Testis (tissue), 2 donors: ENCODE data around the gene PCBP3.

Source experiments
- POLR2A ChIP-seq: fragments of 450-650 bp; IDR thresholded peaks from one replicate; pipeline ENCODE4 v1.6.1; 2017; ENCODE audit warnings: antibody characterized with exemption, mild to moderate bottlenecking, moderate library complexity
- TF ChIP-seq, protein P1 (sequence below), 3 experiments: fragments of 450-650 bp in 2 of 3; fragments of 200-600 bp in 1 of 3; sonication (generic) in 1 of 3; IDR thresholded peaks; one replicate each; pipeline ENCODE4 v1.5.1; 2016 to 2019; ENCODE audit warnings: antibody characterized with exemption in 3 of 3, mild to moderate bottlenecking in 2 of 3, moderate library complexity in 1 of 3

DNA sequence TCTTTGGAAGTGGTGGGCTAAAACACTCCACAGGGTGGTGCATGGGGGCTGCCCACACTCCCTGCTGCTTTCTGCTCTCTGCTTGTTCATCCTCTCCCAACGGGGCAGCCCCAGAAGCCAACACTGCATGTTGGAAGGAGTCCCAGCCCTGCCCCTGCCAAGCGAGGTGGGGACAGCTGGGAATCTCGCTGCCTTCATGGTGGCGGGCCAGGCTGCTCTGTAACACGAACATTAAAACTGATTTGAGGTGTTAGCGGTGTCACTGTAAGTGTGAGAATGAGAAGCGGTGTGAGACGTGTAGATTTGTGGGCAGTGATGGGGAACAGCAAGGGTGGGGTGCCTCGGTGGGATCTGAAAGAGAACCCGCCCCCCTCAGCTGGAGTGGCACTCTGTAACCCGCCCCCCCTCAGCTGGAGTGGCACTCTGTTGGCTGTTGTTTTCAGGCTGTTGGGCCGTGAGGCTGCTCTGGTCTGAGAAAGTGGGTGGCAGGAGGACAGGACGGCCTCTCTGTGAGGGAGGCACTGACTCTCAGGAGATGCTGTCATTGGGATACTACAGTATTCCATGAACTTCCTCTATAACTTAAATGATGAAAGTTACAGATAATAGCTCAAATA, 80.9 kb downstream of the PCBP3 start:
- TF ChIP-seq, protein P1, sequence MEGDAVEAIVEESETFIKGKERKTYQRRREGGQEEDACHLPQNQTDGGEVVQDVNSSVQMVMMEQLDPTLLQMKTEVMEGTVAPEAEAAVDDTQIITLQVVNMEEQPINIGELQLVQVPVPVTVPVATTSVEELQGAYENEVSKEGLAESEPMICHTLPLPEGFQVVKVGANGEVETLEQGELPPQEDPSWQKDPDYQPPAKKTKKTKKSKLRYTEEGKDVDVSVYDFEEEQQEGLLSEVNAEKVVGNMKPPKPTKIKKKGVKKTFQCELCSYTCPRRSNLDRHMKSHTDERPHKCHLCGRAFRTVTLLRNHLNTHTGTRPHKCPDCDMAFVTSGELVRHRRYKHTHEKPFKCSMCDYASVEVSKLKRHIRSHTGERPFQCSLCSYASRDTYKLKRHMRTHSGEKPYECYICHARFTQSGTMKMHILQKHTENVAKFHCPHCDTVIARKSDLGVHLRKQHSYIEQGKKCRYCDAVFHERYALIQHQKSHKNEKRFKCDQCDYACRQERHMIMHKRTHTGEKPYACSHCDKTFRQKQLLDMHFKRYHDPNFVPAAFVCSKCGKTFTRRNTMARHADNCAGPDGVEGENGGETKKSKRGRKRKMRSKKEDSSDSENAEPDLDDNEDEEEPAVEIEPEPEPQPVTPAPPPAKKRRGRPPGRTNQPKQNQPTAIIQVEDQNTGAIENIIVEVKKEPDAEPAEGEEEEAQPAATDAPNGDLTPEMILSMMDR (IDR thresholded peaks at IDR 0.05), result no peak
- no peak for TF ChIP-seq POLR2A
